Thyroid gland (tissue), 4 donors: ENCODE results near the gene TAAR9.

Source experiments
- POLR2A ChIP-seq, 2 donors: fragments of 450-650 bp; IDR thresholded peaks; one replicate each; pipeline ENCODE4 v1.6.1; 2017; ENCODE audit warnings: antibody characterized with exemption in 2 of 2, mild to moderate bottlenecking in 2 of 2, moderate library complexity in 1 of 2
- TF ChIP-seq, protein P1 (sequence below), 6 experiments: fragments of 200-600 bp in 3 of 6; fragments of 450-650 bp in 3 of 6; sonication (generic) in 3 of 6; IDR thresholded peaks; one replicate each; pipeline ENCODE4 v1.5.1; 2016 to 2019; ENCODE audit warnings: antibody characterized with exemption in 6 of 6, mild to moderate bottlenecking in 2 of 6, inconsistent platforms in 1 of 6, moderate library complexity in 1 of 6

DNA sequence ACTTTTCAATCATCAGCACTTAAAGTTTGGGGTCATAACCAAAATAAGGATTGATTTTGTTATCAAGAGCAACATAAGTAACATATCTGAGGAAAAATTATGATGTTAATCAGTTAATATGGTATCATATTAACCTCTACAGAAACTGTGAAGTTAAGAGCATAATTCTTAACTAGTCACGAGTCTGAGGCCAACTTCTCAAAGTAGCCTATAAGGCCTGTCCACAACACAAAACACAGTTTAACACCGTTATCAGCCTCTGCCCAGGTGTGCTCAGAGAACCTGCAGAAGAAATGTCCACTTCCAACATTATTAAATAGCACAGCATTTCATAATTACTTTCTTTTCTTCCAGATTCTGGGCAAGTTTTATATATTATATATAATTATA lies 26.3 kb upstream of the TAAR9 start:
- TF ChIP-seq, protein P1, sequence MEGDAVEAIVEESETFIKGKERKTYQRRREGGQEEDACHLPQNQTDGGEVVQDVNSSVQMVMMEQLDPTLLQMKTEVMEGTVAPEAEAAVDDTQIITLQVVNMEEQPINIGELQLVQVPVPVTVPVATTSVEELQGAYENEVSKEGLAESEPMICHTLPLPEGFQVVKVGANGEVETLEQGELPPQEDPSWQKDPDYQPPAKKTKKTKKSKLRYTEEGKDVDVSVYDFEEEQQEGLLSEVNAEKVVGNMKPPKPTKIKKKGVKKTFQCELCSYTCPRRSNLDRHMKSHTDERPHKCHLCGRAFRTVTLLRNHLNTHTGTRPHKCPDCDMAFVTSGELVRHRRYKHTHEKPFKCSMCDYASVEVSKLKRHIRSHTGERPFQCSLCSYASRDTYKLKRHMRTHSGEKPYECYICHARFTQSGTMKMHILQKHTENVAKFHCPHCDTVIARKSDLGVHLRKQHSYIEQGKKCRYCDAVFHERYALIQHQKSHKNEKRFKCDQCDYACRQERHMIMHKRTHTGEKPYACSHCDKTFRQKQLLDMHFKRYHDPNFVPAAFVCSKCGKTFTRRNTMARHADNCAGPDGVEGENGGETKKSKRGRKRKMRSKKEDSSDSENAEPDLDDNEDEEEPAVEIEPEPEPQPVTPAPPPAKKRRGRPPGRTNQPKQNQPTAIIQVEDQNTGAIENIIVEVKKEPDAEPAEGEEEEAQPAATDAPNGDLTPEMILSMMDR (IDR thresholded peaks at IDR 0.05) = no peak
- TF ChIP-seq POLR2A (IDR thresholded peaks at IDR 0.05) = no peak
